IPS-11a (cell line): ENCODE measurements around the gene KDF1.
"Not testable (repeated sequence)": the region's sequence is repeated elsewhere in the genome, so short reads cannot be mapped to it uniquely, and the experiment has no call there.

Experiments
- H3K4me3 ChIP-seq: one replicate; pipeline ENCODE4 v1.5.1; 2013; ENCODE audit warnings: low read depth, low read length, control low read depth

KDF1 gene

GRCh38 chr1:26956321-26956720 lies 3.9 kb downstream of the KDF1 start:
- H3K4me3 ChIP-seq: no peak overlapping the region

- H3K4me3 ChIP-seq: no peak overlapping the region
These were observed 6.9 kb downstream of the KDF1 start for GRCh38 chr1:26953374-26953773.

- no peak overlapping the region for H3K4me3 ChIP-seq
These were observed 8.3 kb downstream of the KDF1 start for GRCh38 chr1:26951821-26952497.

- H3K4me3 ChIP-seq: no peak overlapping the region
These were observed 9.1 kb downstream of the KDF1 start for GRCh38 chr1:26951216-26951615.

- no peak overlapping the region for H3K4me3 ChIP-seq
These were observed 9.7 kb downstream of the KDF1 start for GRCh38 chr1:26950602-26951001.

GRCh38 chr1:26949926-26950319 lies 10.3 kb downstream of the KDF1 start:
- no peak overlapping the region for H3K4me3 ChIP-seq

GRCh38 chr1:26949266-26949925 lies 10.9 kb downstream of the KDF1 start:
- H3K4me3 ChIP-seq: no peak overlapping the region

GRCh38 chr1:26948725-26949057 lies 11.6 kb downstream of the KDF1 start:
- not testable (repeated sequence) for H3K4me3 ChIP-seq

- no peak overlapping the region for H3K4me3 ChIP-seq
These were observed 14.0 kb downstream of the KDF1 start for GRCh38 chr1:26946270-26946669.

GRCh38 chr1:26945728-26946127 lies 14.5 kb downstream of the KDF1 start:
- H3K4me3 ChIP-seq: no peak overlapping the region

- no peak overlapping the region for H3K4me3 ChIP-seq
These were observed 15.1 kb downstream of the KDF1 start for GRCh38 chr1:26945138-26945537.

GRCh38 chr1:26942656-26943055 lies 17.6 kb downstream of the KDF1 start:
- no peak overlapping the region for H3K4me3 ChIP-seq

GRCh38 chr1:26941311-26941710 lies 19.0 kb downstream of the KDF1 start:
- no peak overlapping the region for H3K4me3 ChIP-seq

GRCh38 chr1:26938659-26939025 lies 21.6 kb downstream of the KDF1 start:
- no peak overlapping the region for H3K4me3 ChIP-seq

GRCh38 chr1:26938004-26938658 lies 22.1 kb downstream of the KDF1 start:
- no peak overlapping the region for H3K4me3 ChIP-seq

- H3K4me3 ChIP-seq: no peak overlapping the region
These were observed 23.4 kb downstream of the KDF1 start for GRCh38 chr1:26936823-26937222.

GRCh38 chr1:26932531-26932930 lies 27.7 kb downstream of the KDF1 start:
- no peak overlapping the region for H3K4me3 ChIP-seq

- H3K4me3 ChIP-seq: no peak overlapping the region
These were observed 36.6 kb downstream of the KDF1 start for GRCh38 chr1:26923711-26924110.

GRCh38 chr1:26922901-26923300 lies 37.4 kb downstream of the KDF1 start:
- H3K4me3 ChIP-seq: no peak overlapping the region

GRCh38 chr1:26922431-26922729 lies 37.9 kb downstream of the KDF1 start:
- H3K4me3 ChIP-seq: peak overlapping the region; percentile 93

GRCh38 chr1:26921540-26922430 lies 38.5 kb downstream of the KDF1 start, which contains the start of gene NUDC:
TSS of gene NUDC (plus strand) at chr1:26921743. CDS start at chr1:26921849, 106 bp downstream.
- peak within 1 kb of the TSS; percentile 93 for H3K4me3 ChIP-seq
